22Rv1 (cell line): Measurements from ENCODE around the gene CAMTA1.

Experiments
- ZFX ChIP-seq: fragments of 450-650 bp; IDR thresholded peaks from 2 replicates; pipeline ENCODE4 v1.6.1; 2017; ENCODE audit warnings: antibody characterized with exemption, borderline replicate concordance
- TF ChIP-seq, protein P1 (sequence below): fragments of 450-650 bp; IDR thresholded peaks from 2 replicates; pipeline ENCODE4 v1.5.1; 2017; ENCODE audit warnings: mild to moderate bottlenecking

DNA sequence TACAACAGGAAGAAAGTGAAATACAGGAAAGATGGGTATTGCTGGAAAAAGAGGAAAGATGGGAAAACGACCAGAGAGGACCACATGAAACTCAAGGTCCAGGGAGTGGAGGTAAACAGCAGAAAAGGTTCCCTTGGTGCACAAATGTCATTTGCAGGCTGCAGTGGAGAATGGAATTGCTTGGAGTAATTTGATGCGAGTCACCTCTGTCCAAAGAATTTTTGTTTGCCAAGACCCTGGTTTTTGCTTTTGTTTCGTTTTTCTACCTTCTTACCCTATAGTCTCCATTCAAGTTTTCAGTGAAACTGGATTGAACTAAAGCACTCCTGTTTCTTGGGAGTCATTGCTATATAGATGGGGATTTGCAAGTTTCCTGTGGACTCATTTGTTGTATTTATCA lies 464.3 kb downstream of the CAMTA1 start:
- TF ChIP-seq, protein P1, sequence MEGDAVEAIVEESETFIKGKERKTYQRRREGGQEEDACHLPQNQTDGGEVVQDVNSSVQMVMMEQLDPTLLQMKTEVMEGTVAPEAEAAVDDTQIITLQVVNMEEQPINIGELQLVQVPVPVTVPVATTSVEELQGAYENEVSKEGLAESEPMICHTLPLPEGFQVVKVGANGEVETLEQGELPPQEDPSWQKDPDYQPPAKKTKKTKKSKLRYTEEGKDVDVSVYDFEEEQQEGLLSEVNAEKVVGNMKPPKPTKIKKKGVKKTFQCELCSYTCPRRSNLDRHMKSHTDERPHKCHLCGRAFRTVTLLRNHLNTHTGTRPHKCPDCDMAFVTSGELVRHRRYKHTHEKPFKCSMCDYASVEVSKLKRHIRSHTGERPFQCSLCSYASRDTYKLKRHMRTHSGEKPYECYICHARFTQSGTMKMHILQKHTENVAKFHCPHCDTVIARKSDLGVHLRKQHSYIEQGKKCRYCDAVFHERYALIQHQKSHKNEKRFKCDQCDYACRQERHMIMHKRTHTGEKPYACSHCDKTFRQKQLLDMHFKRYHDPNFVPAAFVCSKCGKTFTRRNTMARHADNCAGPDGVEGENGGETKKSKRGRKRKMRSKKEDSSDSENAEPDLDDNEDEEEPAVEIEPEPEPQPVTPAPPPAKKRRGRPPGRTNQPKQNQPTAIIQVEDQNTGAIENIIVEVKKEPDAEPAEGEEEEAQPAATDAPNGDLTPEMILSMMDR = no peak
- no peak for TF ChIP-seq ZFX
